ENCODE data around the gene ANLN. TPM values are rescaled to one million over a fixed set of nuclear protein-coding genes. Genes with fewer than 3 reads are reported as not detected.

ANLN gene
- polyA plus RNA-seq, 12 donors, result 16.4 to 51.7 (median 32.2) TPM; not detected in 1

- DNase-seq, result no peak
Observed at GRCh38 chr7:36408589-36408988, 18.9 kb downstream of the ANLN start.

GRCh38 chr7:36409180-36409579 lies 19.5 kb downstream of the ANLN start:
- no peak for DNase-seq

- no peak for DNase-seq
Observed at GRCh38 chr7:36415144-36415543, 25.5 kb downstream of the ANLN start.

- DNase-seq, result no peak
Observed at GRCh38 chr7:36416251-36416650, 26.6 kb downstream of the ANLN start.

- DNase-seq, result no peak
Observed at GRCh38 chr7:36420307-36420706, 30.6 kb downstream of the ANLN start.

- no peak for DNase-seq
Observed at GRCh38 chr7:36422072-36422471, 32.4 kb downstream of the ANLN start.

- DNase-seq, result no peak
Observed at GRCh38 chr7:36423633-36424032, 34.0 kb downstream of the ANLN start.

- no peak for DNase-seq
Observed at GRCh38 chr7:36430186-36430585, 40.5 kb downstream of the ANLN start.

- no peak for DNase-seq
Observed at GRCh38 chr7:36430881-36431280, 41.2 kb downstream of the ANLN start.

- DNase-seq, result no peak
Observed at GRCh38 chr7:36438211-36438610, 48.5 kb downstream of the ANLN start.

- no peak for DNase-seq
Observed at GRCh38 chr7:36439624-36440023, 50.0 kb downstream of the ANLN start.

- peak; percentile 7 for DNase-seq
Observed at GRCh38 chr7:36440880-36441279, 51.2 kb downstream of the ANLN start.

GRCh38 chr7:36441344-36442022 lies 51.8 kb downstream of the ANLN start:
- no peak for DNase-seq

- DNase-seq, result no peak
Observed at GRCh38 chr7:36448781-36449379, 59.2 kb downstream of the ANLN start.

- DNase-seq, result no peak
Observed at GRCh38 chr7:36449685-36450084, 60.0 kb downstream of the ANLN start.

- DNase-seq, result no peak
Observed at GRCh38 chr7:36453769-36454168, 64.1 kb downstream of the ANLN start.

GRCh38 chr7:36455646-36456045 lies 66.0 kb downstream of the ANLN start:
- no peak for DNase-seq

GRCh38 chr7:36456138-36456537 lies 66.5 kb downstream of the ANLN start:
- DNase-seq, result no peak

- no peak for DNase-seq
Observed at GRCh38 chr7:36456548-36456947, 66.9 kb downstream of the ANLN start.

GRCh38 chr7:36459236-36459960 lies 69.7 kb downstream of the ANLN start:
- DNase-seq, result no peak

- no peak for DNase-seq
Observed at GRCh38 chr7:36460811-36461429, 71.3 kb downstream of the ANLN start.

GRCh38 chr7:36462551-36463137 lies 73.0 kb downstream of the ANLN start:
- no peak for DNase-seq

Measured in muscle of arm (tissue), 12 donors.